Measurements from ENCODE around the gene SMARCB1. TPM values are rescaled to one million over a fixed set of nuclear protein-coding genes. Genes with fewer than 3 reads are reported as not detected.

SMARCB1 gene
- polyA plus RNA-seq, 1 of the 3 experiments (the other 2 are of a cell fraction) = 215 TPM

Small RNA genes lying within 50 kb of the gene (small RNA-seq; reads per million reads assigned to genes)
- 0 reads per million in 7 experiments for gene RN7SL268P

Other genes starting within 250 kb of the SMARCB1 start
- not detected in 2 replicates for gene IGLL1, start 206.7 kb upstream of the SMARCB1 start, polyA plus RNA-seq (2012; rRNA removed)
- 0.21 and 0.41 TPM in 2 replicates for gene DRICH1, start 154.6 kb upstream of the SMARCB1 start, polyA plus RNA-seq (2012; rRNA removed)
- gene RGL4, start 96.0 kb upstream of the SMARCB1 start, polyA plus RNA-seq (2012; rRNA removed) = not detected in 2 replicates
- 0.77 and 0.80 TPM in 2 replicates for gene ZNF70, start 35.9 kb upstream of the SMARCB1 start, polyA plus RNA-seq (2012; rRNA removed)
- 0.54 TPM in 1 of 2 replicates, not detected in the other for gene VPREB3, start 32.5 kb upstream of the SMARCB1 start, polyA plus RNA-seq (2012; rRNA removed)
- gene C22orf15, start 24.0 kb upstream of the SMARCB1 start, polyA plus RNA-seq (2012; rRNA removed) = 1.6 and 2.5 TPM in 2 replicates
- 27.7 and 70.1 TPM in 2 replicates for gene CHCHD10, start 19.0 kb upstream of the SMARCB1 start, polyA plus RNA-seq (2012; rRNA removed)
- 50.8 and 64.4 TPM in 2 replicates for gene MMP11, start 14.1 kb upstream of the SMARCB1 start, polyA plus RNA-seq (2012; rRNA removed)
- not detected in 2 replicates for gene DERL3, start 52.0 kb downstream of the SMARCB1 start, polyA plus RNA-seq (2012; rRNA removed)
- gene SLC2A11, start 70.9 kb downstream of the SMARCB1 start, polyA plus RNA-seq (2012; rRNA removed) = 21.8 and 27.1 TPM in 2 replicates
- gene MIF, start 107.4 kb downstream of the SMARCB1 start, polyA plus RNA-seq (2012; rRNA removed) = 496 and 565 TPM in 2 replicates
- 32.2 and 32.8 TPM in 2 replicates for gene GSTT2B, start 174.2 kb downstream of the SMARCB1 start, polyA plus RNA-seq (2012; rRNA removed)
- gene DDTL, start 179.9 kb downstream of the SMARCB1 start, polyA plus RNA-seq (2012; rRNA removed) = 1.6 and 2.0 TPM in 2 replicates
- gene DDT, start 187.5 kb downstream of the SMARCB1 start, polyA plus RNA-seq (2012; rRNA removed) = 181 and 198 TPM in 2 replicates
- gene GSTT2, start 193.2 kb downstream of the SMARCB1 start, polyA plus RNA-seq (2012; rRNA removed) = 3.7 and 6.3 TPM in 2 replicates
- not detected in 2 replicates for gene GSTT4, start 218.5 kb downstream of the SMARCB1 start, polyA plus RNA-seq (2012; rRNA removed)
- gene CABIN1, start 224.3 kb downstream of the SMARCB1 start, polyA plus RNA-seq (2012; rRNA removed) = 6.1 and 7.3 TPM in 2 replicates

All from SK-N-SH (cell line).